K562 (cell line): ENCODE measurements around the gene CHRM4. TPM values are rescaled to one million over a fixed set of nuclear protein-coding genes. Genes with fewer than 3 reads are reported as not detected.

Experiments
- ARID4B ChIP-seq: sonication (generic); formaldehyde crosslinking; IDR thresholded peaks from 2 replicates; pipeline ENCODE4 v1.8.0; 2022; ENCODE audit warnings: mild to moderate bottlenecking, missing genetic modification reagents
- BCLAF1 ChIP-seq, 2 experiments: fragments of 450-650 bp in 1 of 2; IDR thresholded peaks; 2 replicates each; pipeline ENCODE4 v1.6.1; 2011 to 2017; ENCODE audit warnings: low read depth in 2 of 2, antibody characterized with exemption in 1 of 2, borderline replicate concordance in 1 of 2, low read length in 1 of 2, mild to moderate bottlenecking in 1 of 2, mixed read lengths in 1 of 2; ENCODE audit not compliant: control insufficient read depth in 1 of 2
- CBFB ChIP-seq: sonication (generic); formaldehyde crosslinking; IDR thresholded peaks from 2 replicates; pipeline ENCODE4 v1.4.0; 2020; ENCODE audit warnings: mild to moderate bottlenecking, missing genetic modification reagents
- CTCF ChIP-seq, 3 experiments: IDR thresholded peaks in 2 of 3; conservative IDR thresholded peaks in 1 of 3; 2 replicates each; pipeline ENCODE4 v1.5.1; 2011 to 2012; ENCODE audit warnings: low read length in 3 of 3, mild to moderate bottlenecking in 3 of 3, control low read depth in 2 of 3, improper control_type of control experiment in 1 of 3, inconsistent platforms in 1 of 3, low read depth in 1 of 3, mixed read lengths in 1 of 3, moderate library complexity in 1 of 3; ENCODE audit not compliant: insufficient read depth in 2 of 3
- HNRNPK ChIP-seq: fragments of 200-400 bp; formaldehyde crosslinking; IDR thresholded peaks from one replicate; pipeline ENCODE4 v1.6.1; 2018; ENCODE audit warnings: mild to moderate bottlenecking, low read depth, low read length; ENCODE audit not compliant: poor library complexity, severe bottlenecking
- KAT7 ChIP-seq: sonication (generic); formaldehyde crosslinking; IDR thresholded peaks from 2 replicates; pipeline ENCODE4 v1.8.0; 2022; ENCODE audit warnings: missing genetic modification reagents, mild to moderate bottlenecking, borderline replicate concordance
- KDM5B ChIP-seq: fragments of 200-600 bp; sonication (generic); IDR thresholded peaks from 2 replicates; pipeline ENCODE4 v1.6.1; 2012; ENCODE audit warnings: low read depth, mild to moderate bottlenecking, moderate library complexity, low read length, control low read depth, inconsistent platforms; ENCODE audit not compliant: insufficient replicate concordance
- NONO ChIP-seq, 2 experiments: fragments of 200-400 bp in 1 of 2; fragments of 450-650 bp in 1 of 2; formaldehyde crosslinking in 1 of 2; IDR thresholded peaks; 2 replicates each; pipeline ENCODE4 v1.6.1; 2017; ENCODE audit warnings: low read depth in 2 of 2, mild to moderate bottlenecking in 2 of 2, moderate library complexity in 2 of 2, low read length in 1 of 2
- POLR2G ChIP-seq: fragments of 200-400 bp; formaldehyde crosslinking; IDR thresholded peaks from 2 replicates; pipeline ENCODE4 v1.6.1; 2017; ENCODE audit warnings: low read depth, mild to moderate bottlenecking, antibody characterized with exemption, low read length, moderate library complexity
- PTBP1 ChIP-seq: fragments of 200-400 bp; formaldehyde crosslinking; IDR thresholded peaks from 2 replicates; pipeline ENCODE4 v1.6.1; 2017; ENCODE audit warnings: low read depth, low read length
- RBBP5 ChIP-seq: fragments of 200-600 bp; sonication (generic); IDR thresholded peaks from 2 replicates; pipeline ENCODE4 v1.6.1; 2012; ENCODE audit warnings: borderline replicate concordance, mild to moderate bottlenecking, low read length, control low read depth, inconsistent platforms; ENCODE audit not compliant: insufficient read depth, poor library complexity, severe bottlenecking
- SIN3A ChIP-seq, 2 experiments: fragments of 150-350 bp in 1 of 2; IDR thresholded peaks; 2 replicates each; pipeline ENCODE4 v1.6.1; 2011 to 2016; ENCODE audit warnings: borderline replicate concordance in 2 of 2, low read depth in 2 of 2, low read length in 2 of 2, mild to moderate bottlenecking in 2 of 2, moderate library complexity in 2 of 2; ENCODE audit not compliant: control insufficient read depth in 1 of 2
- YY1 ChIP-seq, 3 experiments: IDR thresholded peaks; 2 replicates each; pipeline ENCODE4 v1.6.1; 2011; ENCODE audit warnings: low read length in 2 of 3, mild to moderate bottlenecking in 2 of 3, moderate library complexity in 2 of 3, borderline replicate concordance in 1 of 3, control low read depth in 1 of 3, low read depth in 1 of 3; ENCODE audit not compliant: insufficient read depth in 3 of 3, insufficient replicate concordance in 2 of 3, control insufficient read depth in 1 of 3, insufficient read length in 1 of 3; ENCODE audit errors: extremely low read depth in 1 of 3
- ZNF354B ChIP-seq: fragments of 250-450 bp; sonication (Bioruptor Pico); IDR thresholded peaks from 2 replicates; pipeline ENCODE4 v1.4.0; 2020
- polyA plus RNA-seq, 8 experiments: library from polyadenylated mRNA; depleted of rRNA in 4 of 8; stranded (reverse) in 5 of 8; unstranded in 3 of 8; fragments of >200 nt; fragmentation: Nextera tagmentation in 2 of 8; fragmentation: Illumina TruSeq in 1 of 8; extraction: Ambion mirVana in 2 of 8; extraction: Trizol in 1 of 8; gene quantifications; 2 replicates each; pipeline versions ENCODE4 v1.2.1 to v1.2.3, GENCODE V29; 2011 to 2014; ENCODE audit warnings: inconsistent platforms in 1 of 8, missing spikeins in 1 of 8
- total RNA-seq, 7 experiments: library from RNA; depleted of rRNA in 6 of 7; stranded (reverse); fragments of >200 nt in 6 of 7; fragmentation: Illumina TruSeq in 2 of 7; extraction: Trizol in 2 of 7; gene quantifications; 2 replicates each; pipeline versions ENCODE4 v1.2.1 to v1.2.3, GENCODE V29; 2011 to 2021; ENCODE audit warnings: low replicate concordance in 1 of 7

Gene CHRM4
- total and polyA plus RNA-seq, 9 of the 15 experiments (the other 6 are each of a cell fraction or from before 2014, with no cell fraction given), result 0.22 to 1.3 (median 0.40) TPM; not detected in 2

DNA sequence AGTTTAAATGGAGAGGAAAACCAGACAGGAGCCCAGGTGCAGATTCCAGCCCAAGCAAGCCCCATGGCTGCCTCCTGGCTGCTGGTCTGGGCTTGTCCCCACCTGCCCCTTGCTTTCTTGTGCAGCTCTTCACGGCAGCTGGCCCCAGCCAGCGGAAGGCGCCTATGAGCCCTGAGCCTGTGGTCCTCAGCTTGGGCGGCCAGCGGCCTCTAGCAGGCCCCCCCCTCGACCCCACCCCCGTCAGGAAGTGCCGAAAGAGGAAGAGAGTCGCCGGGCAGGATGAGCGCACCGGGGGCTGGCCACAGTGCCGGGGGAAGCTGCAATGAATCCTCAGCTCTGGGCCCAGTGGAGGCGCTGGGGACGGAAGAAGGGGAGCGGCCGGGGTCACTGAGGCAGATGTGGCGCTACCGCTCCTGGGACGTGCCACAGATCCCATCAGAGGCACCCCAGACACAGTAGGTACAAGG is 46.4 kb downstream of the CHRM4 start (continued):
- TF ChIP-seq PTBP1 (no peak), KAT7 (no peak), SIN3A (IDR thresholded peaks at IDR 0.05; ENCODE audit: borderline replicate concordance in 2 of 2, control insufficient read depth in 1 of 2, low read depth in 2 of 2, low read length in 2 of 2) (no peak), CBFB (CRISPR knock-in tag) (no peak), NONO (IDR thresholded peaks at IDR 0.05; ENCODE audit: low read depth in 2 of 2, low read length in 1 of 2) (no peak), ARID4B (CRISPR knock-in tag) (no peak), BCLAF1 (IDR thresholded peaks at IDR 0.05; ENCODE audit: borderline replicate concordance in 1 of 2, control insufficient read depth in 1 of 2, low read depth in 2 of 2, low read length in 1 of 2) (no peak), YY1 (IDR thresholded peaks at IDR 0.05; ENCODE audit: borderline replicate concordance in 1 of 3, control insufficient read depth in 1 of 3, extremely low read depth in 1 of 3, insufficient read depth in 3 of 3, insufficient read length in 1 of 3, insufficient replicate concordance in 2 of 3, low read depth in 1 of 3, low read length in 2 of 3) (peak in 1 of 3 experiments; percentile 31), ZNF354B (CRISPR knock-in tag) (no peak), POLR2G (0 out of 2 replicates have a peak, but pooled peaks have one; percentile 36), HNRNPK (no peak), KDM5B (peak; percentile 46), RBBP5 (no peak), CTCF (IDR thresholded peaks at IDR 0.05 in 2 of 3, conservative IDR thresholded peaks at IDR 0.05 in 1 of 3; ENCODE audit: insufficient read depth in 2 of 3, low read depth in 1 of 3, low read length in 3 of 3) (peak in 2 of 3 experiments; percentile 23 to 45; a peak in 2 of 6 replicates)
